ENCODE results near the gene RASGRP2. TPM values are rescaled to one million over a fixed set of nuclear protein-coding genes. Genes with fewer than 3 reads are reported as not detected.

The RASGRP2 gene
- total RNA-seq, 1 experiment from 2014 or later, result not detected

DNA sequence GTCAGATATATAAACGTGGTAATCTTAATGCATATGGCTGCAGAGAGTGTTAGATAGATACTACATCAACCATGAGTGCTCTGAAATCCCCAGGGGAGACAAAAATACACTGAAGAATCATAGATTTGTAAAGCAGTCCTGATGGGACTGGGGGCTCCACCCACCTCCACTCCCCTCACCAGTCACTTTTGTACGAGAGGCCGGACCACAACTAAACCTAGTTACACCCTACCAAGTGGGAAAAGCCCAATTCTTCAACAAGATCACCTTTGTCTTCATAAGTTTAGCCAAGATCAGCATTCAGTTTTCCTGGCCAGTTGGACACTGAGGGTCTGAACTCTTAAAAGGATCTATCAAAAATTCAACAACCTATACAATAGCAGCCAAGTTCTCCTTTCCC, 32.9 kb upstream of the RASGRP2 start:
- ChIA-PET CTCF (interaction anchor here (0.6 to 1.8 kb wide), 5 partner anchors 9 to 329 kb away, joined by 3 to 15 read pairs (median 4); partner anchors contain the start of gene RASGRP2), POLR2A (interaction anchor here (0.5 to 9.8 kb wide), 10 partner anchors 10 to 1482 kb away, joined by 3 to 86 read pairs (median 5); partner anchors contain the start of genes BAD, MEN1 and PYGM)
- no peaks in the 10 kb centered on the region for H3K9me3 Mint-ChIP-seq (ENCODE audit: unreplicated experiment)
- H3K27ac Mint-ChIP-seq (ENCODE audit: low read depth, unreplicated experiment), result no peak overlapping the region
- H3K27me3 Mint-ChIP-seq (ENCODE audit: insufficient read depth, unreplicated experiment), result no peaks in the 10 kb centered on the region
- intact Hi-C loops (cut with micrococcal nuclease), result no loop called here
- H3K4me3 Mint-ChIP-seq (ENCODE audit: unreplicated experiment), result peak overlapping the region; percentile 76
- BruUV-seq (replicated peaks), result TSS peak; percentile 23
- no peak for TF ChIP-seq CTCF (IDR thresholded peaks at IDR 0.05; ENCODE audit: unreplicated experiment)
- DNase-seq (ENCODE audit: unreplicated experiment), result no peak
- H3K4me1 Mint-ChIP-seq (ENCODE audit: insufficient read depth, unreplicated experiment), result peaks cover 13% of the 10 kb centered on the region
- H3K36me3 Mint-ChIP-seq (ENCODE audit: insufficient read depth, unreplicated experiment), result peaks cover 71% of the 10 kb centered on the region

DNA sequence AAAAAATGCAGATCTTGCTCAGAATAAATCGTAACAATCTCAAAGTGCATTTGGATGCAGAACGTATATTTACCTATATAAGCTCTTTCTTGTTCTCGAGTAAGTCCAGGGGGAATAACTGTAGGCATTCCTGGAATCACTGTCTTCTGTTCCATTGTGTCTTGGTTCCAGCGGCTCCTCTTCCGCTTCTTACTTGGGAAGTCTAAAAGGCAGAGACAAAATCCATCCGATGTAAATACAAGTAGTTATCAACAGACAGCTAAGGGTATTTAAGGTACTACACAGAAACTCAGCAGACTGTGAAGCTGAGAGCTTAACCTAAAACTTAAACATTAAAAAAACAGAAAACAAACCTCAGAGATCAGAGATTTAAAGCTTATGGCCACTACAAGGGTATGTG, 32.5 kb upstream of the RASGRP2 start:
- Mint-ChIP-seq H3K36me3 (ENCODE audit: insufficient read depth, unreplicated experiment) (peaks cover 75% of the 10 kb centered on the region), H3K4me1 (ENCODE audit: insufficient read depth, unreplicated experiment) (peaks cover 13% of the 10 kb centered on the region), H3K27me3 (ENCODE audit: insufficient read depth, unreplicated experiment) (no peaks in the 10 kb centered on the region), H3K4me3 (ENCODE audit: unreplicated experiment) (peak overlapping the region; percentile 76), H3K9me3 (ENCODE audit: unreplicated experiment) (no peaks in the 10 kb centered on the region), H3K27ac (ENCODE audit: low read depth, unreplicated experiment) (no peak overlapping the region)
- BruUV-seq (replicated peaks), result no TSS peak
- DNase-seq (ENCODE audit: unreplicated experiment), result no peak
- POLR2A ChIA-PET, result interaction anchor here (0.5 to 9.8 kb wide), 7 partner anchors 10 to 1120 kb away, joined by 3 to 86 read pairs (median 4); partner anchors contain the start of genes MEN1 and PYGM
- CTCF ChIA-PET, result interaction anchor here (0.6 to 1.2 kb wide), 4 partner anchors 9 to 321 kb away, joined by 3 to 15 read pairs (median 4); partner anchors contain the start of gene RASGRP2
- intact Hi-C loops (cut with micrococcal nuclease), result no loop called here
- TF ChIP-seq CTCF (IDR thresholded peaks at IDR 0.05; ENCODE audit: unreplicated experiment), result no peak

DNA sequence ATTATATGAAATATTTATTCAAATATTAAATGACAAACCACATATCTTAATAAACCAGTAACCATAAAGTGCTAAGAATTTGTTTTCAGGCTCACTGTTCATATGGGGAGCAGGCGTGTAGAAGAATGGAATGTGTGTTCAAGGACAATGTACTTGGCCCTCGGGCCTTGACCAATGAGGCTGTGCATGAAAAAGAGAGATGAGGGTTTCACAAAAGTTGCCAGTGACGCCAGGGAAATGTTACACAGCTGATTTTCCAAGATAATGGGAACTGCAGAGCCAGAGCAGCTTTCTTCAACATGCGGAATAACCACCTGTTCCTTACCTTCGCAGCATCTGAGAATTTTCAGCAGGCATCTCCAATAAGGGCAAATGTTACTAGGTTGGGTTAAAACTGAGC, 30.2 kb upstream of the RASGRP2 start:
- no peak overlapping the region for H3K27ac Mint-ChIP-seq (ENCODE audit: low read depth, unreplicated experiment)
- H3K36me3 Mint-ChIP-seq (ENCODE audit: insufficient read depth, unreplicated experiment), result peaks cover 87% of the 10 kb centered on the region
- intact Hi-C loops (cut with micrococcal nuclease), result no loop called here
- no peak overlapping the region for H3K4me3 Mint-ChIP-seq (ENCODE audit: unreplicated experiment)
- POLR2A ChIA-PET, result interaction anchor here (1.4 to 9.8 kb wide), 2 partner anchors 12 to 142 kb away, joined by 3 to 86 read pairs; partner anchors contain the start of genes ATG2A and PYGM
- peaks cover 11% of the 10 kb centered on the region for H3K4me1 Mint-ChIP-seq (ENCODE audit: insufficient read depth, unreplicated experiment)
- no TSS peak for BruUV-seq (replicated peaks)
- no peak for TF ChIP-seq CTCF (IDR thresholded peaks at IDR 0.05; ENCODE audit: unreplicated experiment)
- DNase-seq (ENCODE audit: unreplicated experiment), result no peak
- CTCF ChIA-PET, result interaction anchor here (0.5 to 1.1 kb wide), 2 partner anchors 13 to 433 kb away, joined by 3 to 5 read pairs; no protein-coding TSS in a partner anchor
- H3K9me3 Mint-ChIP-seq (ENCODE audit: unreplicated experiment), result no peaks in the 10 kb centered on the region
- no peaks in the 10 kb centered on the region for H3K27me3 Mint-ChIP-seq (ENCODE audit: insufficient read depth, unreplicated experiment)

DNA sequence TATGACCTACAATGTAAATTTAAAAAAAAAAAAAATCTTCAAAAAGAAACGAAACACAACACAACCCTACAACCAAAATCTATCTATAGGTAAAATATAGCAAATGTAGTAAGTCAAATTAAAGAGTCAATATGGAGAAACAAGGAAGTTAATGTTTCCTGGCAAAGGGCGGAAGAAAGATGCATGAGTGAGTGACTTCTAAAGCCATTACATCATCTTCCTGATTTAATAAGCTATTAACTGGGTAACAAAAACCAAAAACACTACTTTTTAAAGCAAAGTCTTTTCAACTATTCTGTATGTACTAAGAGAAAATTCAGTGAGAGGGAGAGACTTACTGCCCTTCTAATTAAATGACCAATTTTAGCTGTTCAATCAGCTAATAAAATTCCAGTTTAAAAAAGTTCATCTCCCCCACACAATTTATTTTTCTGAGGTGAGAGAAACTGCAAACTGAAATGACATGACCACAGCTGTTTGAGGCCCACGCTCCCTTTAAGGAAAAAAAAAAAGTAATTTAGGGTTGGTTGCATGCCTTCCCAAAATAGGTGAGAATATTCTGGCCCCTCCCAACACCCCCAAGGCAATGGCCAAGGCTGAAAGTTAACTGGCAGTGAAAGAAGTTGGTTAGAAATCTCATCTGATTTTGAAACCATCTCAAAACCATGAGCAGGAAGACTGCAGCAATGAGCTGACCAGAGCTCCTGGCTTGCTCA, 28.5 kb upstream of the RASGRP2 start:
- CTCF ChIA-PET, result interaction anchor here (0.7 to 2.7 kb wide), 3 partner anchors 29 to 860 kb away, joined by 3 to 9 read pairs (median 5); partner anchors contain the start of gene RASGRP2

More for the DNA sequence above, 28.5 kb upstream of the RASGRP2 start:
- H3K4me3 Mint-ChIP-seq (ENCODE audit: unreplicated experiment), result no peak overlapping the region
- no TSS peak for BruUV-seq (replicated peaks)
- TF ChIP-seq CTCF (IDR thresholded peaks at IDR 0.05; ENCODE audit: unreplicated experiment), result no peak
- intact Hi-C loops (cut with micrococcal nuclease), result no loop called here
- peaks cover 100% of the 10 kb centered on the region for H3K36me3 Mint-ChIP-seq (ENCODE audit: insufficient read depth, unreplicated experiment)
- no peak for DNase-seq (ENCODE audit: unreplicated experiment)
- H3K9me3 Mint-ChIP-seq (ENCODE audit: unreplicated experiment), result no peaks in the 10 kb centered on the region
- POLR2A ChIA-PET, result interaction anchor here (0.6 to 9.8 kb wide), 4 partner anchors 10 to 351 kb away, joined by 3 to 86 read pairs (median 4); partner anchors contain the start of gene PYGM
- no peak overlapping the region for H3K27ac Mint-ChIP-seq (ENCODE audit: low read depth, unreplicated experiment)
- H3K27me3 Mint-ChIP-seq (ENCODE audit: insufficient read depth, unreplicated experiment), result no peaks in the 10 kb centered on the region
- peaks cover 14% of the 10 kb centered on the region for H3K4me1 Mint-ChIP-seq (ENCODE audit: insufficient read depth, unreplicated experiment)

Data from MCF 10A (cell line).